Measurements from ENCODE around the gene OSBPL1A.

The OSBPL1A gene

GRCh38 chr18:24326211-24326610 lies 71.4 kb downstream of the OSBPL1A start:
- DNase-seq = no peak

GRCh38 chr18:24322584-24323136 lies 75.0 kb downstream of the OSBPL1A start:
- DNase-seq = no peak

GRCh38 chr18:24321071-24321470 lies 76.6 kb downstream of the OSBPL1A start:
- no peak for DNase-seq

GRCh38 chr18:24319757-24320156 lies 77.9 kb downstream of the OSBPL1A start:
- no peak for DNase-seq

GRCh38 chr18:24317370-24317769 lies 80.3 kb downstream of the OSBPL1A start:
- no peak for DNase-seq

- no peak for DNase-seq
Measured at GRCh38 chr18:24315170-24315569, 82.5 kb downstream of the OSBPL1A start.

GRCh38 chr18:24306201-24306600 lies 91.4 kb downstream of the OSBPL1A start:
- DNase-seq = no peak

GRCh38 chr18:24300703-24301102 lies 96.9 kb downstream of the OSBPL1A start:
- no peak for DNase-seq

- DNase-seq = no peak
Measured at GRCh38 chr18:24296276-24296675, 101.3 kb downstream of the OSBPL1A start.

- DNase-seq = no peak
Measured at GRCh38 chr18:24293254-24293653, 104.4 kb downstream of the OSBPL1A start.

- no peak for DNase-seq
Measured at GRCh38 chr18:24278591-24278990, 119.0 kb downstream of the OSBPL1A start.

GRCh38 chr18:24277516-24278195 lies 120.0 kb downstream of the OSBPL1A start:
- DNase-seq = no peak

- DNase-seq = no peak
Measured at GRCh38 chr18:24276994-24277393, 120.6 kb downstream of the OSBPL1A start.

- DNase-seq = no peak
Measured at GRCh38 chr18:24274837-24275236, 122.8 kb downstream of the OSBPL1A start.

GRCh38 chr18:24273596-24273995 lies 124.0 kb downstream of the OSBPL1A start:
- DNase-seq = no peak

GRCh38 chr18:24272229-24272525 lies 125.4 kb downstream of the OSBPL1A start:
- DNase-seq = no peak

- no peak for DNase-seq
Measured at GRCh38 chr18:24271381-24272228, 126.0 kb downstream of the OSBPL1A start.

GRCh38 chr18:24270937-24271380 lies 126.7 kb downstream of the OSBPL1A start:
- no peak for DNase-seq

GRCh38 chr18:24270358-24270936 lies 127.2 kb downstream of the OSBPL1A start:
- no peak for DNase-seq

GRCh38 chr18:24268784-24269550 lies 128.7 kb downstream of the OSBPL1A start:
- no peak for DNase-seq

GRCh38 chr18:24267878-24268277 lies 129.7 kb downstream of the OSBPL1A start:
- no peak for DNase-seq

GRCh38 chr18:24266131-24266530 lies 131.5 kb downstream of the OSBPL1A start:
- no peak for DNase-seq

GRCh38 chr18:24265502-24266064 lies 132.0 kb downstream of the OSBPL1A start:
- DNase-seq = no peak
